IPS-NIHi7 (cell line): ENCODE measurements around the gene GMNC.

Source experiments
- DNase-seq: peaks from one replicate; pipeline ENCODE4 v3.0.0; 2012; ENCODE audit warnings: mixed read lengths; ENCODE audit errors: extremely low spot score

Gene GMNC

GRCh38 chr3:190849607-190850006 is 12.9 kb downstream of the GMNC start:
- no peak for DNase-seq

GRCh38 chr3:190848870-190849269 is 13.6 kb downstream of the GMNC start:
- no peak for DNase-seq

GRCh38 chr3:190847436-190847835 is 15.1 kb downstream of the GMNC start:
- DNase-seq, result no peak

- no peak for DNase-seq
Observed at GRCh38 chr3:190840146-190840545, 22.3 kb downstream of the GMNC start.

GRCh38 chr3:190831225-190831624 is 31.3 kb downstream of the GMNC start:
- DNase-seq, result no peak

- DNase-seq, result no peak
Observed at GRCh38 chr3:190830031-190830430, 32.5 kb downstream of the GMNC start.

GRCh38 chr3:190826018-190826417 is 36.5 kb downstream of the GMNC start:
- no peak for DNase-seq

GRCh38 chr3:190825386-190826016 is 37.0 kb downstream of the GMNC start:
- no peak for DNase-seq

- peak; percentile 49 for DNase-seq
Observed at GRCh38 chr3:190811775-190812480, 50.6 kb downstream of the GMNC start.

- DNase-seq, result no peak
Observed at GRCh38 chr3:190810957-190811356, 51.5 kb downstream of the GMNC start.

- DNase-seq, result no peak
Observed at GRCh38 chr3:190809351-190809750, 53.1 kb downstream of the GMNC start.

- DNase-seq, result no peak
Observed at GRCh38 chr3:190807719-190808375, 54.6 kb downstream of the GMNC start.
